GM12892 (cell line): ENCODE measurements around the gene RASA3.

Experiments
- POLR2A ChIP-seq: IDR thresholded peaks from 2 replicates; pipeline ENCODE4 v1.6.1; 2011; ENCODE audit warnings: low read depth, low read length, control low read depth
- POLR2AphosphoS5 ChIP-seq: IDR thresholded peaks from 2 replicates; pipeline ENCODE4 v1.6.1; 2011; ENCODE audit warnings: low read depth, low read length, control low read depth
- TAF1 ChIP-seq: IDR thresholded peaks from 2 replicates; pipeline ENCODE4 v1.6.1; 2011; ENCODE audit warnings: low read depth, mild to moderate bottlenecking, control low read depth, low read length, borderline replicate concordance

DNA sequence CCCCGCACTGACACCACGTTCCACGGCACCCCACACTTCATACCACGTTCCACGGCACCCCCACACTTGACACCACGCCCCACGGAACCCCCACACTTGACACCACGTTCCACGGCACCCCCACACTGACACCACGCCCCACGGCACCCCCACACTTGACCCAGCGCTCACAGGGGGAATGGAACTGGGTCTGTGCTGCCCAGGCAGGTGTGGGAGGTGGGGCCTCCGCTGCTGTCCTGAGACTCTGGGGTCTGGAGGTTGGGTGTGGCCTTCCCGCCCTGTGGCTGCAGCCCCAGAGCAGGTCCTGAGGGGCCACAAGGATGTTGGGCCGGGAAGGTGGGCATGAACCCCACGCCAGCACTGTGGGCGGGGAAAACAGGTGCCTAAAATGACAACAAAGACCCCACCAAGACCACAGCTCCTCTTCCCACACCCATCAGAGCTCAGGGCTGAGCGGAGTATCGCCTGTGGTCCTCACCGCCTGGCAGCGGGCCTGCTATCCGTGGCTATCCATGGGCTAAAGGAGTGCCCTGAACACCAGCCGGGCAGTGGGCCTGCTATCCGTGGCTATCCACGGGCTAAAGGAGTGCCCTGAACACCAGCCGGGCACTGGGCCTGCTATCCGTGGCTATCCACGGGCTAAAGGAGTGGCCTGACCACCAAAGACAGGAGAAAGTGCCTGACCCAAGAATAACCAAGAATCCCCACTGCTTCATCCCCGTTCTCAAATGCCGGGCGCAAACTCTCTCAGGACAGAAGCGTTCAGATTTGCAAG lies 98.7 kb downstream of the RASA3 start:
- TF ChIP-seq POLR2A = no peak
- no peak for TF ChIP-seq TAF1
- no peak for TF ChIP-seq POLR2AphosphoS5
